ENCODE measurements around the gene ADGRV1.
"Not testable (repeated sequence)": the region's sequence is repeated elsewhere in the genome, so short reads cannot be mapped to it uniquely, and the experiment has no call there.

The ADGRV1 gene

GRCh38 chr5:90941002-90941720 is 382.6 kb downstream of the ADGRV1 start:
- DNase-seq (ENCODE audit: low read depth, low spot score) = no peak

- no peak for DNase-seq (ENCODE audit: low read depth, low spot score)
Observed at GRCh38 chr5:90944116-90944515, 385.5 kb downstream of the ADGRV1 start.

GRCh38 chr5:90947667-90948066 is 389.1 kb downstream of the ADGRV1 start:
- no peak for DNase-seq (ENCODE audit: low read depth, low spot score)

GRCh38 chr5:90948969-90949368 is 390.4 kb downstream of the ADGRV1 start:
- DNase-seq (ENCODE audit: low read depth, low spot score) = no peak

GRCh38 chr5:90949469-90950358 is 391.1 kb downstream of the ADGRV1 start:
- DNase-seq (ENCODE audit: low read depth, low spot score) = no peak

GRCh38 chr5:90955001-90955635 is 396.5 kb downstream of the ADGRV1 start:
- DNase-seq (ENCODE audit: low read depth, low spot score) = no peak

- DNase-seq (ENCODE audit: low read depth, low spot score) = no peak
Observed at GRCh38 chr5:90956511-90957097, 398.0 kb downstream of the ADGRV1 start.

GRCh38 chr5:90957906-90958305 is 399.3 kb downstream of the ADGRV1 start:
- no peak for DNase-seq (ENCODE audit: low read depth, low spot score)

- no peak for DNase-seq (ENCODE audit: low read depth, low spot score)
Observed at GRCh38 chr5:90959262-90959661, 400.7 kb downstream of the ADGRV1 start.

GRCh38 chr5:90962481-90962880 is 403.9 kb downstream of the ADGRV1 start:
- no peak for DNase-seq (ENCODE audit: low read depth, low spot score)

GRCh38 chr5:90965110-90965685 is 406.6 kb downstream of the ADGRV1 start:
- no peak for DNase-seq (ENCODE audit: low read depth, low spot score)

GRCh38 chr5:90967443-90967842 is 408.8 kb downstream of the ADGRV1 start:
- no peak for DNase-seq (ENCODE audit: low read depth, low spot score)

GRCh38 chr5:90967851-90968250 is 409.3 kb downstream of the ADGRV1 start:
- no peak for DNase-seq (ENCODE audit: low read depth, low spot score)

GRCh38 chr5:90968319-90968718 is 409.7 kb downstream of the ADGRV1 start:
- DNase-seq (ENCODE audit: low read depth, low spot score) = no peak

GRCh38 chr5:90969945-90970344 is 411.3 kb downstream of the ADGRV1 start:
- DNase-seq (ENCODE audit: low read depth, low spot score) = not testable (repeated sequence)

GRCh38 chr5:90981177-90981576 is 422.6 kb downstream of the ADGRV1 start:
- no peak for DNase-seq (ENCODE audit: low read depth, low spot score)

GRCh38 chr5:90981821-90982220 is 423.2 kb downstream of the ADGRV1 start:
- DNase-seq (ENCODE audit: low read depth, low spot score) = no peak

- no peak for DNase-seq (ENCODE audit: low read depth, low spot score)
Observed at GRCh38 chr5:90982576-90982975, 424.0 kb downstream of the ADGRV1 start.

- no peak for DNase-seq (ENCODE audit: low read depth, low spot score)
Observed at GRCh38 chr5:90983148-90983547, 424.6 kb downstream of the ADGRV1 start.

- DNase-seq (ENCODE audit: low read depth, low spot score) = no peak
Observed at GRCh38 chr5:90983711-90984124, 425.1 kb downstream of the ADGRV1 start.

GRCh38 chr5:90985341-90985740 is 426.7 kb downstream of the ADGRV1 start:
- no peak for DNase-seq (ENCODE audit: low read depth, low spot score)

GRCh38 chr5:90987726-90988125 is 429.1 kb downstream of the ADGRV1 start:
- DNase-seq (ENCODE audit: low read depth, low spot score) = no peak

Measured in activated naive CD8-positive, alpha-beta T cell treated with anti-CD3 and anti-CD28 coated beads, Interleukin-2, amount 50 U/mL, for 16 hours (primary cell).